T-cell (primary cell): Measurements from ENCODE around the gene COL5A3. TPM values are rescaled to one million over a fixed set of nuclear protein-coding genes. Genes with fewer than 3 reads are reported as not detected.
"Not testable (repeated sequence)": the region's sequence is repeated elsewhere in the genome, so short reads cannot be mapped to it uniquely, and the experiment has no call there.

Experiments
- ATAC-seq, 4 experiments: fragments of 200-7000 bp in 3 of 4; fragments of 150-1000 bp in 1 of 4; cut with Tn5 transposase; replicated peaks in 1 of 4; 1 replicate in 3 of 4; 2 replicates in 1 of 4; pipeline ENCODE4 v1.10.0; 2021; ENCODE audit warnings: moderate library complexity in 3 of 4, mild to moderate bottlenecking in 2 of 4, moderate number of reproducible peaks in 1 of 4
- CTCF ChIA-PET, 2 donors: fragments of 300-600 bp; sonication (Branson Sonifier 250); formaldehyde crosslinking; loops; one replicate each; lab custom pipeline; 2022; ENCODE audit warnings: antibody characterized with exemption in 2 of 2; lab: Charles Lee
- POLR2A ChIA-PET, 2 donors: fragments of 300-600 bp; sonication (Branson Sonifier 250); formaldehyde crosslinking; loops; one replicate each; lab custom pipeline; 2022; ENCODE audit warnings: antibody characterized with exemption in 2 of 2; lab: Charles Lee
- DNase-seq, 35 experiments: peaks; one replicate each; pipeline versions ENCODE4 v3.0.0 to v3.0.0-alpha.2; 2013 to 2023
- H3K27ac ChIP-seq: one replicate; pipeline ENCODE4 v1.5.1; 2013; ENCODE audit warnings: low read length
- H3K27me3 ChIP-seq, 2 experiments: replicated peaks in 1 of 2; 1 replicate in 1 of 2; 2 replicates in 1 of 2; pipeline versions ENCODE4 v1.6.1 to v1.7.0; 2013; ENCODE audit warnings: low read length in 1 of 2, mixed read lengths in 1 of 2; ENCODE audit not compliant: control insufficient read depth in 2 of 2, insufficient read depth in 2 of 2; ENCODE audit errors: extremely low read depth in 1 of 2
- H3K36me3 ChIP-seq, 2 donors: 1 replicate in 1 of 2; 2 replicates in 1 of 2; pipeline versions ENCODE4 v1.6.1 to v1.7.0; 2013; ENCODE audit warnings: low read length in 1 of 2; ENCODE audit not compliant: control insufficient read depth in 2 of 2, insufficient read depth in 1 of 2; ENCODE audit errors: extremely low read depth in 1 of 2
- H3K4me1 ChIP-seq, 2 experiments: 1 replicate in 1 of 2; 2 replicates in 1 of 2; pipeline versions ENCODE4 v1.6.1 to v1.7.0; 2013; ENCODE audit warnings: low read length in 2 of 2, mixed read lengths in 1 of 2; ENCODE audit not compliant: insufficient read depth in 2 of 2, control insufficient read depth in 1 of 2; ENCODE audit errors: extremely low read depth in 1 of 2
- H3K4me3 ChIP-seq, 2 donors: 1 replicate in 1 of 2; 2 replicates in 1 of 2; pipeline versions ENCODE4 v1.5.1 to v1.7.0; 2013; ENCODE audit warnings: mild to moderate bottlenecking in 2 of 2, low read length in 1 of 2, moderate library complexity in 1 of 2; ENCODE audit not compliant: control insufficient read depth in 1 of 2; ENCODE audit errors: extremely low read depth in 1 of 2
- H3K9me3 ChIP-seq: 2 replicates; pipeline ENCODE4 v1.7.0; 2013
- H3K27ac Mint-ChIP-seq, 2 donors: one replicate each; pipeline ENCODE4 v1.8.0; 2020 to 2021; ENCODE audit warnings: mild to moderate bottlenecking in 2 of 2, mixed read lengths in 2 of 2
- H3K27me3 Mint-ChIP-seq, 2 donors: one replicate each; pipeline ENCODE4 v1.8.0; 2021 to 2022; ENCODE audit warnings: mixed read lengths in 2 of 2
- H3K36me3 Mint-ChIP-seq: one replicate; pipeline ENCODE4 v1.8.0; 2021; ENCODE audit warnings: mixed read lengths
- H3K4me1 Mint-ChIP-seq, 3 donors: one replicate each; pipeline ENCODE4 v1.8.0; 2020 to 2022; ENCODE audit warnings: mixed read lengths in 3 of 3, mild to moderate bottlenecking in 1 of 3
- H3K4me3 Mint-ChIP-seq, 3 donors: one replicate each; pipeline ENCODE4 v1.8.0; 2020 to 2022; ENCODE audit warnings: mild to moderate bottlenecking in 3 of 3, mixed read lengths in 3 of 3, moderate library complexity in 3 of 3
- H3K9me3 Mint-ChIP-seq, 3 donors: one replicate each; pipeline ENCODE4 v1.8.0; 2020 to 2022; ENCODE audit warnings: mixed read lengths in 3 of 3
- WGBS: methylation state at CpG from one replicate; pipeline ENCODE4 v1.1.5; 2013; ENCODE audit warnings: missing lambda C conversion rate; ENCODE audit not compliant: insufficient coverage; 5-methylcytosine and 5-hydroxymethylcytosine counted together
- total RNA-seq, 35 experiments: library from RNA in 6 of 35; stranded (reverse) in 6 of 35; fragments of 120-200 nt in 1 of 35; gene quantifications; one replicate each; pipeline versions ENCODE4 v1.2.1 to v1.2.4 and lab custom pipeline; 2013 to 2026

The COL5A3 gene
- total RNA-seq, 5 donors from 2014 or later (not counting 1 experiment from before 2014, with no cell fraction given) = 0.13 to 3.4 (median 2.2) TPM

DNA sequence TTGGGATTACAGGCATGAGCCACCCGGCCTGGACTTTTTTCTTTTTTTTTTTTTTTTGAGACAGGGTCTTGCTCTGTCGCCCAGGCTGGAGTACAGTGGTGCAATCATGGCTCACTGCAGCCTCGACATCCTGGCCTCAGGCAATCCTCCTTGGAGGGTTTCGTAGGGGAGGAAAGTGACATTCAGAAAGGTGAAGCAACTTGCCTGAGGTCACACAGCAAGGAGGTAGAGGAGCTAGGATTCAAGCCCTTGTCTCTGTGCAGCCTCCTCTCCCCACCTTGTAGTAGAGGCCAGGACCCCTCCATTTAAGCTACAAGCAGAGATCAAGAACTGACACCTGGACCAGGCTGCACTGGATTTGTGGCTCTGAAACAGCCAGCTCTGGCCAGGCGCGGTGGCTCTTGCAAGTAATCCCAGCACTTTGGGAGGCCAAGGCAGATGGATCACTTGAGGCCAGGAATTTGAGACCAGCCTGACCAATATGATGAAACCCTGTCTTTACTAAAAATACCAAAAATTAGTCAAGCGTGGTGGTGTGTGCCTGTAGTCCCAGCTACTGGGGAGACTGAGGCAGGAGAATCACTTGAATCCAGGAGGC lies 63.7 kb downstream of the COL5A3 start:
- 82% methylated on average over 2 of the region's 7 CpGs for WGBS
- not testable (repeated sequence) for DNase-seq, H3K36me3 Mint-ChIP-seq, H3K4me3 Mint-ChIP-seq, H3K4me3 ChIP-seq, ATAC-seq, H3K9me3 ChIP-seq, H3K4me1 Mint-ChIP-seq, H3K36me3 ChIP-seq, H3K27ac ChIP-seq, H3K27ac Mint-ChIP-seq, H3K4me1 ChIP-seq, H3K9me3 Mint-ChIP-seq
- H3K27me3 Mint-ChIP-seq = peaks cover 16 to 25% of the 10 kb centered on the region in 2 donors
- POLR2A ChIA-PET = interaction anchor here in 1 of 2 donors (0.6 kb wide), 1 partner anchor 262 kb away, joined by 5 read pairs; no protein-coding TSS in a partner anchor
- H3K27me3 ChIP-seq = peaks cover 0 to 29% of the 10 kb centered on the region in 2 experiments
- CTCF ChIA-PET = interaction anchor here in 1 of 2 donors (0.6 kb wide), 1 partner anchor 226 kb away, joined by 5 read pairs; no protein-coding TSS in a partner anchor

- H3K9me3 Mint-ChIP-seq = peaks cover 8 to 12% (median 10%) of the 10 kb centered on the region in 3 donors
- ChIA-PET CTCF (interaction anchor here in 1 of 2 donors (0.6 kb wide), 1 partner anchor 9 kb away, joined by 3 read pairs; no protein-coding TSS in a partner anchor), POLR2A (interaction anchor here in 1 of 2 donors (0.6 kb wide), 1 partner anchor 264 kb away, joined by 5 read pairs; no protein-coding TSS in a partner anchor)
- no peak for ATAC-seq
- no peak overlapping the region for H3K4me3 ChIP-seq
- peaks cover 0 to 2% (median 0%) of the 10 kb centered on the region in 3 donors for H3K4me1 Mint-ChIP-seq
- H3K36me3 ChIP-seq = no peaks in the 10 kb centered on the region
- H3K27me3 ChIP-seq = peaks cover 0 to 35% of the 10 kb centered on the region in 2 experiments
- DNase-seq = no peak
- peak overlapping the region in 1 of 2 donors; percentile 15 for H3K27ac Mint-ChIP-seq
- no peaks in the 10 kb centered on the region for H3K9me3 ChIP-seq
- peaks cover 3% of the 10 kb centered on the region for H3K36me3 Mint-ChIP-seq
- no peaks in the 10 kb centered on the region for H3K4me1 ChIP-seq
- peaks cover 25 to 33% of the 10 kb centered on the region in 2 donors for H3K27me3 Mint-ChIP-seq
- no peak overlapping the region for H3K27ac ChIP-seq
- H3K4me3 Mint-ChIP-seq = no peak overlapping the region
- 52% methylated on average over 12 of the region's 18 CpGs for WGBS
These were observed 64.9 kb downstream of the COL5A3 start for GRCh38 chr19:9945319-9945966.

- 73% methylated on average over 3 of the region's 6 CpGs for WGBS
- Mint-ChIP-seq H3K4me1 (peaks cover 0 to 2% (median 0%) of the 10 kb centered on the region in 3 donors), H3K4me3 (no peak overlapping the region), H3K27ac (no peak overlapping the region), H3K36me3 (peaks cover 3% of the 10 kb centered on the region), H3K9me3 (peaks cover 8 to 12% (median 10%) of the 10 kb centered on the region in 3 donors), H3K27me3 (peaks cover 29 to 38% of the 10 kb centered on the region in 2 donors)
- no peaks in the 10 kb centered on the region for H3K4me1 ChIP-seq
- POLR2A ChIA-PET = no interaction called here
- H3K9me3 ChIP-seq = no peaks in the 10 kb centered on the region
- peaks cover 0 to 45% of the 10 kb centered on the region in 2 experiments for H3K27me3 ChIP-seq
- no peak overlapping the region for H3K4me3 ChIP-seq
- DNase-seq (no peak), ATAC-seq (no peak)
- no peak overlapping the region for H3K27ac ChIP-seq
- H3K36me3 ChIP-seq = no peaks in the 10 kb centered on the region
- CTCF ChIA-PET = no interaction called here
These were observed 66.6 kb downstream of the COL5A3 start for GRCh38 chr19:9943744-9944143.

- POLR2A ChIA-PET = no interaction called here
- no CpG with 5 or more reads among the region's 1 CpG for WGBS
- H3K9me3 Mint-ChIP-seq = peaks cover 8 to 12% (median 10%) of the 10 kb centered on the region in 3 donors
- Histone ChIP-seq H3K27ac (no peak overlapping the region), H3K36me3 (no peaks in the 10 kb centered on the region), H3K4me1 (peaks cover 0 to 5% of the 10 kb centered on the region in 2 experiments), H3K9me3 (no peaks in the 10 kb centered on the region), H3K27me3 (peaks cover 0 to 50% of the 10 kb centered on the region in 2 experiments), H3K4me3 (no peak overlapping the region)
- H3K4me3 Mint-ChIP-seq = no peak overlapping the region
- H3K27me3 Mint-ChIP-seq = peaks cover 40 to 41% of the 10 kb centered on the region in 2 donors
- DNase-seq (no peak), ATAC-seq (no peak)
- H3K27ac Mint-ChIP-seq = no peak overlapping the region
- peaks cover 6 to 8% (median 7%) of the 10 kb centered on the region in 3 donors for H3K4me1 Mint-ChIP-seq
- H3K36me3 Mint-ChIP-seq = peaks cover 3% of the 10 kb centered on the region
- CTCF ChIA-PET = interaction anchor here in 1 of 2 donors (0.6 kb wide), 1 partner anchor 434 kb away, joined by 3 read pairs; no protein-coding TSS in a partner anchor
These were observed 68.6 kb downstream of the COL5A3 start for GRCh38 chr19:9941671-9942070.

- 40% methylated on average over 1 of the region's 1 CpG for WGBS
- Mint-ChIP-seq H3K4me3 (no peak overlapping the region), H3K27ac (no peak overlapping the region), H3K36me3 (peaks cover 3% of the 10 kb centered on the region), H3K27me3 (peaks cover 40 to 42% of the 10 kb centered on the region in 2 donors), H3K9me3 (peaks cover 8 to 12% (median 10%) of the 10 kb centered on the region in 3 donors), H3K4me1 (peaks cover 6 to 9% (median 7%) of the 10 kb centered on the region in 3 donors)
- no peak for ATAC-seq
- Histone ChIP-seq H3K27ac (no peak overlapping the region), H3K9me3 (no peaks in the 10 kb centered on the region), H3K27me3 (peaks cover 0 to 49% of the 10 kb centered on the region in 2 experiments), H3K36me3 (no peaks in the 10 kb centered on the region), H3K4me3 (no peak overlapping the region), H3K4me1 (peaks cover 0 to 8% of the 10 kb centered on the region in 2 experiments)
- no peak for DNase-seq
- ChIA-PET POLR2A (no interaction called here), CTCF (interaction anchor here (0.5 to 0.6 kb wide), 2 partner anchors 435 to 450 kb away, joined by 3 read pairs; no protein-coding TSS in a partner anchor)
These were observed 69.1 kb downstream of the COL5A3 start for GRCh38 chr19:9941231-9941630.

DNA sequence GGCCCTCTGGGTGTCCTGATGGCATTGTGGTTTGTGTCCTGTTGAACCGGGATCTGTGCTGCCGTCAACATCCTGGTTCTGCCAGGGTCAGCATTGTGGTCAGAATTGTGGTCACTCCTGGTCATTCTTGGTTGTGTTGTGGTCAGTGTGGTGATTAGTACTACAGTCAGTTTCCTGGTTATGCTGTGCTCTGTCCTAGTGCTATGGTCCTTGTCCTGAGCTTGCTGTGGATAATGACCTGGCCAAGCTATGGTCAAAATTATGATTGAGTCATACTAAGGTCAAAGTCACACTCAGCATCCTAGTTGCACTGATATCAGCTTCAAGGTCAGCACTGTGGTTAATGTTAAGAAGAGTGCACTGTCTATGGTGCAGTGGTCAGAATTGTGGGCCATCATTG lies 69.5 kb downstream of the COL5A3 start:
- Histone ChIP-seq H3K4me1 (peaks cover 0 to 11% of the 10 kb centered on the region in 2 experiments), H3K4me3 (no peak overlapping the region), H3K9me3 (no peaks in the 10 kb centered on the region), H3K27me3 (peaks cover 0 to 53% of the 10 kb centered on the region in 2 experiments), H3K27ac (no peak overlapping the region), H3K36me3 (no peaks in the 10 kb centered on the region)
- peaks cover 41 to 43% of the 10 kb centered on the region in 2 donors for H3K27me3 Mint-ChIP-seq
- POLR2A ChIA-PET = interaction anchor here in 1 of 2 donors (0.6 kb wide), 1 partner anchor 1051 kb away, joined by 6 read pairs; no protein-coding TSS in a partner anchor
- H3K4me1 Mint-ChIP-seq = peaks cover 8 to 10% (median 8%) of the 10 kb centered on the region in 3 donors
- H3K27ac Mint-ChIP-seq = no peak overlapping the region
- no peak overlapping the region for H3K4me3 Mint-ChIP-seq
- H3K9me3 Mint-ChIP-seq = peaks cover 8 to 12% (median 10%) of the 10 kb centered on the region in 3 donors
- 50% methylated on average over 2 of the region's 2 CpGs for WGBS
- CTCF ChIA-PET = interaction anchor here in 1 of 2 donors (0.5 kb wide), 1 partner anchor 450 kb away, joined by 3 read pairs; no protein-coding TSS in a partner anchor
- DNase-seq (no peak), ATAC-seq (no peak)
- H3K36me3 Mint-ChIP-seq = peaks cover 3% of the 10 kb centered on the region
